Measurements from ENCODE around the gene SOX3.

SOX3 gene

DNA sequence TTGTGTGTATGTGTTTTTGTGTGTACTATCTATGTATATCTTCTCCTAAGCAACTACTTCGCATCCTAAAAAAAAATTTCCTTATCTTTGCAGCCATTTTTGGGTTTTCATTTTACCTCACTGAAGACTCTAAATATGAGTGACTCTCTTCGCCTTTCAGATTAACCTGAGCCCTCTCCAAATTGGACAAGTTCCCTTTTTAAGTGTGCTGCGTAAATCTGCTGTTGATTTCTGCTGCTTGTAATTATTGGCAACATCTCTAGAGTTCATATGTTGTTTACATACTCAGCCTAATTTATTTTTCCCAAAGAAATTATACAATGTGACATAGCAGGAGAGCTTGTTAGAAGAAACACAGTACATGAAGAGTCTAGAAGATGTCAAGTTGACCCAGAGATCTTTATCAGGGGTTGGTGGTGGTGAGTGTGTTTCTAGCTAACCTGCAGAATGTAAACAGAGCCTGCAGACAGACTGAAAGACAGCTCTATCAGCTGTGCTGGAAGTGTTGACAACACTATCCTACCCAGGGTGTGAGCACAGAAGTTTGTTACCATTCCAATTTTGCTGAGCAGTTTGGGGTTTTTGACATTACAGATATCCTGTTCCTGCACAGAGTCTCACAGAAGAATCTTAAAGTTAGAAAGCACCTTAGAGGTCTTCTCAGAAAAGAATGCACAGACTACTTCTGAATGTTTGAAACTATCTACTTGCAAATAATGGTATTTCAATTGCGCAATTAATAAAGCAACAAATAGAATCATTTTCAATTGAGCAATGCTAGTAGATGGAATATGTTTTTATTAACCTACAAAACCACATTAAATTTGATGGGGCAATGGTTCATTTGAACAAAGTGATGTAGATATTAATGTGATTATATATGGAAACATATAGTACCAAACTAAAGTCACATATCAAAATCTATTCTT lies 12.5 kb downstream of the SOX3 start:
- DNase-seq = no peak

DNA sequence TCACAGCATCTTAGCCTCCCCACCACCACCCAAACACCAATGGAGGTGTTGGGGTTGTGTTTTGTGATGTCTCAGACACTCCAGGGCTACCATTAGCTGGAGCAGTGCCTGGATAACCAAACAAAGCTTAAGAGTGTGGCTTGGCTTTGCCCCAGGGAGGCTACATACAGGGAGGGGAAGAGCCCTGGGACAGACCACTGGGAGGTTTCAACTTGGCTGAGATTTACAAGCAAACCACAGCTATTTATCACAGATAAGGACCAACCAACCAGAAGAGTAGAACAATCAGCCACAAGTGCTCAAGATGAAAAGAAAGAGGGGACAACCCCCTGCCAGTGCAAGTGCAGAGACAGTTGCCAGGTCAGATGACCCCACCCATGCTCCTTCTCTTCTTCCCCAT lies 24.1 kb downstream of the SOX3 start:
- no peak for DNase-seq

DNA sequence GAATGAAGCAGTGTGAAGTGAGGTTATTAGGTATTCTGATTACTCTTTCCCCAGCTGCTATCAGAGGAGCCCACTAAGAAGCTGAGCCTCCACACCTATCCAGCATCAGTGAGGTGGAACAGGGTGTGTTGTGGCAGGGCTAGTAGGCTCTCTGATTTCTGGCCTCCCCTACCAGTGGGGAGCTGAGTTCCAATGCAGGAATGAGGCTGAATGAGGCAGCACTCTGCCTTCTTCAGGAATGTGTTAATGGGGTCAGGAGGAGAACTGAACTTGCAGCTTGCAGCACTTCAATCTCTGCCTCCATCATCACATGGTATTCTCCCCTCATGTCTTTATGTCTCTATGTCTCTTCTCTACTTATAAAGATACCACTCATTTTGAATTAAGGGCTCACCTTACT lies 26.9 kb downstream of the SOX3 start:
- no peak for DNase-seq

DNA sequence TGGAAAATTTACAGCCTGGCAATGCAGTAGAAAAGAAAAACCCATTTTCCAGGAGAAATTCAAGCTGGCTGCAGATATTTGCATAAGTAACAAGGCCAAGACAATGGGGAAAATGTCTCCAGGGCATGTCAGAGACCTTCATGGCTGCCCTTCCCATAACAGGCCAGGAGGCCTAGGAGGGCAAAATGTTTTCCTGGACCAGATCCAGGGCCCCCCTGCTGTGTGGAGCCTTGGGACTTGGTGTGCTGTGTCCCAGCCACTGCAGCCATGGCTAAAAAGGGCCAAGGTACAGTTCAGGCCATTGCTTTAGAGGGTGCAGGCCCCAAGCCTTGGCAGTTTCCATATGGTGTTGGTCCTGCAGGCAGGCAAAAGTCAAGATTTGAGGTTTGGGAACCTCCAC lies 29.8 kb downstream of the SOX3 start:
- DNase-seq = no peak

DNA sequence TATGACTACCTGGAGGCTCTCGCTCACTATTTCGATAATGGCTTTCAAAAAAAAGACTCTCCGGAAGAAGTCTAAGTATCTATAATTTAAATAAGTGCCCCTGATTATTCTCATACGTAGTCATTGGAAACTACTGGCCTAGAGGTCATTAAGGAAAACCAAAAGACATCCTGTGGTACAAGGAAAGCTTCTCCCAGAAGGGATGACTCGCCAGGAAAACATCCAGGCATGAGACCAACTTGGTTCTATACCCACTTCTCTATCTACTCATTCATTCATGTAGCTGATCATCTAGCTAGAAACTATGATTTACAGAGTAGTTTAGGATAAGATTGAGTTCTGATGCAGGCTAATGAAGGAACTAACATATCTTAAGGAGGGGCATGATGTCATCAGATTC lies 37.7 kb downstream of the SOX3 start:
- no peak for DNase-seq
